GM21423 (cell line): ENCODE data around the gene SLC22A5.
"Not testable (repeated sequence)": the region's sequence is repeated elsewhere in the genome, so short reads cannot be mapped to it uniquely, and the experiment has no call there.

Experiments used
- ATAC-seq: cut with Tn5 transposase; IDR thresholded peaks from one replicate; pipeline ENCODE4 v1.9.1; 2021; ENCODE audit warnings: mild to moderate bottlenecking, moderate library complexity; ENCODE audit not compliant: unreplicated experiment

SLC22A5 gene

GRCh38 chr5:132411304-132412013 is 41.9 kb downstream of the SLC22A5 start:
- ATAC-seq, result no peak

- ATAC-seq, result no peak
These were observed 44.1 kb downstream of the SLC22A5 start for GRCh38 chr5:132413567-132413966.

GRCh38 chr5:132414634-132415378 is 45.3 kb downstream of the SLC22A5 start:
- no peak for ATAC-seq

- ATAC-seq, result not testable (repeated sequence)
These were observed 46.0 kb downstream of the SLC22A5 start for GRCh38 chr5:132415516-132415915.

GRCh38 chr5:132416306-132417009 is 46.9 kb downstream of the SLC22A5 start:
- ATAC-seq, result no peak

GRCh38 chr5:132417010-132417439 is 47.5 kb downstream of the SLC22A5 start:
- ATAC-seq, result no peak

- no peak for ATAC-seq
These were observed 48.0 kb downstream of the SLC22A5 start for GRCh38 chr5:132417461-132417860.

GRCh38 chr5:132417889-132418485 is 48.5 kb downstream of the SLC22A5 start:
- no peak for ATAC-seq

GRCh38 chr5:132418881-132419280 is 49.4 kb downstream of the SLC22A5 start:
- ATAC-seq, result no peak

- no peak for ATAC-seq
These were observed 50.3 kb downstream of the SLC22A5 start for GRCh38 chr5:132419502-132420468.

- ATAC-seq, result peak; percentile 33
These were observed 51.3 kb downstream of the SLC22A5 start for GRCh38 chr5:132420706-132421272.

GRCh38 chr5:132421462-132421861 is 52.0 kb downstream of the SLC22A5 start:
- ATAC-seq, result no peak

- peak; percentile 29 for ATAC-seq
These were observed 53.4 kb downstream of the SLC22A5 start for GRCh38 chr5:132422720-132423437.

GRCh38 chr5:132423438-132423898 is 54.0 kb downstream of the SLC22A5 start:
- ATAC-seq, result no peak

- no peak for ATAC-seq
These were observed 54.8 kb downstream of the SLC22A5 start for GRCh38 chr5:132424167-132424880.

- peak; percentile 34 for ATAC-seq
These were observed 55.8 kb downstream of the SLC22A5 start for GRCh38 chr5:132425009-132425937.

- no peak for ATAC-seq
These were observed 56.5 kb downstream of the SLC22A5 start for GRCh38 chr5:132425975-132426524.
